Neural progenitor cell (in vitro differentiated cells): ENCODE measurements around the gene KDM7A.

Source experiments
- EZH2phosphoT487 ChIP-seq: fragments of 200-600 bp; sonication (generic); IDR thresholded peaks from 2 replicates; pipeline ENCODE4 v1.6.1; 2017; ENCODE audit warnings: antibody characterized with exemption
- TF ChIP-seq, protein P1 (sequence below): fragments of 200-600 bp; sonication (generic); IDR thresholded peaks from 2 replicates; pipeline ENCODE4 v1.5.1; 2017; ENCODE audit warnings: antibody characterized with exemption, mild to moderate bottlenecking

DNA sequence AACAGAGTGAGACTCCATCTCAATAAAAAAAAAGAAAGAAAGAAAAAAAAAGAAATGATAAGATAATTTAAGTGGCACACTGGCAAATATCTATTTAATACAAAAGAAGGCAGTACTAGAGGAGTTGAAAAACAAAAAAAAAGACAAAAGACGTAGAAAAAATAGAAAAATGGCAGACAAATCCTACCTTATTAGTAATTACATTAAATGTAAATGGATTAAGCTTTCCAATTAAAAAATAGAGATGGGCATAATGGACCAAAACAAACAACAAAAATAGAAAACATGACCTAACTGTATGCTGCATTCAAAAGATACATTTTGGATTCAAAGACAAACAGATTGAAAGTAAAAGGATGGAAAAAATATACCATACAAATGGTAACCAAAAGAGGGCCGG, 108.8 kb downstream of the KDM7A start:
- TF ChIP-seq, protein P1, sequence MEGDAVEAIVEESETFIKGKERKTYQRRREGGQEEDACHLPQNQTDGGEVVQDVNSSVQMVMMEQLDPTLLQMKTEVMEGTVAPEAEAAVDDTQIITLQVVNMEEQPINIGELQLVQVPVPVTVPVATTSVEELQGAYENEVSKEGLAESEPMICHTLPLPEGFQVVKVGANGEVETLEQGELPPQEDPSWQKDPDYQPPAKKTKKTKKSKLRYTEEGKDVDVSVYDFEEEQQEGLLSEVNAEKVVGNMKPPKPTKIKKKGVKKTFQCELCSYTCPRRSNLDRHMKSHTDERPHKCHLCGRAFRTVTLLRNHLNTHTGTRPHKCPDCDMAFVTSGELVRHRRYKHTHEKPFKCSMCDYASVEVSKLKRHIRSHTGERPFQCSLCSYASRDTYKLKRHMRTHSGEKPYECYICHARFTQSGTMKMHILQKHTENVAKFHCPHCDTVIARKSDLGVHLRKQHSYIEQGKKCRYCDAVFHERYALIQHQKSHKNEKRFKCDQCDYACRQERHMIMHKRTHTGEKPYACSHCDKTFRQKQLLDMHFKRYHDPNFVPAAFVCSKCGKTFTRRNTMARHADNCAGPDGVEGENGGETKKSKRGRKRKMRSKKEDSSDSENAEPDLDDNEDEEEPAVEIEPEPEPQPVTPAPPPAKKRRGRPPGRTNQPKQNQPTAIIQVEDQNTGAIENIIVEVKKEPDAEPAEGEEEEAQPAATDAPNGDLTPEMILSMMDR = no peak
- TF ChIP-seq EZH2phosphoT487 = no peak
